CD4-positive, CD25-positive, alpha-beta regulatory T cell (primary cell): ENCODE results near the gene USF2. TPM values are rescaled to one million over a fixed set of nuclear protein-coding genes. Genes with fewer than 3 reads are reported as not detected.

ENCODE experiments used
- ATAC-seq, 2 donors: fragments of 150-1000 bp; cut with Tn5 transposase; one replicate each; pipeline ENCODE4 v1.10.0; 2021; ENCODE audit warnings: low read depth in 2 of 2, moderate number of reproducible peaks in 2 of 2, moderate library complexity in 1 of 2
- DNase-seq, 3 donors: peaks; one replicate each; pipeline versions ENCODE4 v3.0.0 to v3.0.0-alpha.2; 2012 to 2022; ENCODE audit warnings: mixed read lengths in 1 of 3
- H3K27ac ChIP-seq: one replicate; pipeline ENCODE4 v1.7.0; 2013; ENCODE audit warnings: mild to moderate bottlenecking, low read length; ENCODE audit not compliant: insufficient read depth, poor library complexity, severe bottlenecking
- H3K27me3 ChIP-seq: one replicate; pipeline ENCODE4 v1.7.0; 2013; ENCODE audit warnings: low read length; ENCODE audit not compliant: control insufficient read depth, insufficient read depth
- H3K36me3 ChIP-seq: one replicate; pipeline ENCODE4 v1.7.0; 2013; ENCODE audit warnings: mild to moderate bottlenecking, low read length, moderate library complexity; ENCODE audit not compliant: control insufficient read depth, insufficient read depth
- H3K4me1 ChIP-seq: 2 replicates; pipeline ENCODE4 v1.7.0; 2013; ENCODE audit warnings: mild to moderate bottlenecking, low read length; ENCODE audit not compliant: insufficient read depth, control insufficient read depth, poor library complexity, severe bottlenecking
- H3K4me3 ChIP-seq: one replicate; pipeline ENCODE4 v1.7.0; 2013; ENCODE audit warnings: low read depth, mild to moderate bottlenecking, low read length, moderate library complexity
- H3K9me3 ChIP-seq, 2 experiments: 1 replicate in 1 of 2; 2 replicates in 1 of 2; pipeline ENCODE4 v1.7.0; 2013; ENCODE audit warnings: low read length in 2 of 2, mild to moderate bottlenecking in 1 of 2, moderate library complexity in 1 of 2; ENCODE audit not compliant: control insufficient read depth in 2 of 2
- H3K27ac Mint-ChIP-seq, 3 donors: one replicate each; pipeline ENCODE4 v1.8.0; 2020 to 2022; ENCODE audit warnings: mild to moderate bottlenecking in 3 of 3, mixed read lengths in 3 of 3, moderate library complexity in 2 of 3
- H3K27me3 Mint-ChIP-seq: one replicate; pipeline ENCODE4 v1.8.0; 2022; ENCODE audit warnings: mild to moderate bottlenecking, mixed read lengths
- H3K36me3 Mint-ChIP-seq: one replicate; pipeline ENCODE4 v1.8.0; 2020; ENCODE audit warnings: mixed read lengths
- H3K4me1 Mint-ChIP-seq, 4 donors: one replicate each; pipeline ENCODE4 v1.8.0; 2020 to 2022; ENCODE audit warnings: mixed read lengths in 4 of 4, mild to moderate bottlenecking in 1 of 4
- H3K4me3 Mint-ChIP-seq, 4 donors: one replicate each; pipeline ENCODE4 v1.8.0; 2020 to 2022; ENCODE audit warnings: mild to moderate bottlenecking in 4 of 4, mixed read lengths in 4 of 4, moderate library complexity in 3 of 4
- H3K9me3 Mint-ChIP-seq, 7 donors: one replicate each; pipeline ENCODE4 v1.8.0; 2020 to 2022; ENCODE audit warnings: mixed read lengths in 7 of 7, mild to moderate bottlenecking in 3 of 7, moderate library complexity in 2 of 7
- polyA plus RNA-seq, 4 donors: library from polyadenylated mRNA; unstranded; fragments of 300-500 nt; fragmentation: Illumina TruSeq; gene quantifications; one replicate each; pipeline ENCODE4 v1.2.3, GENCODE V29; 2021
- total RNA-seq: library from RNA; stranded (reverse); gene quantifications from one replicate; pipeline ENCODE4 v1.2.3, GENCODE V29; 2022

USF2 gene
- total and polyA plus RNA-seq, 5 donors from 2014 or later, result 5.9 to 277 (median 7.3) TPM

- ATAC-seq, result no peak
- no peak overlapping the region for H3K4me3 ChIP-seq
- no peaks in the 10 kb centered on the region for H3K9me3 ChIP-seq
- no peak overlapping the region for H3K27ac ChIP-seq
- H3K36me3 ChIP-seq, result no peaks in the 10 kb centered on the region
- H3K4me1 ChIP-seq, result peaks cover 11% of the 10 kb centered on the region
- H3K27me3 ChIP-seq, result no peaks in the 10 kb centered on the region
- H3K27ac Mint-ChIP-seq, result no peak overlapping the region
- no peaks in the 10 kb centered on the region for H3K36me3 Mint-ChIP-seq
- H3K4me3 Mint-ChIP-seq, result no peak overlapping the region
- no peaks in the 10 kb centered on the region for H3K9me3 Mint-ChIP-seq
- peaks cover 0 to 8% (median 3%) of the 10 kb centered on the region in 4 donors for H3K4me1 Mint-ChIP-seq
- no peak for DNase-seq
- H3K27me3 Mint-ChIP-seq, result no peaks in the 10 kb centered on the region
These were observed 29.8 kb downstream of the USF2 start for GRCh38 chr19:35298561-35298972.

GRCh38 chr19:35299523-35300338, 31.0 kb downstream of the USF2 start:
- H3K27me3 ChIP-seq, result no peaks in the 10 kb centered on the region
- H3K4me3 ChIP-seq, result no peak overlapping the region
- H3K4me1 ChIP-seq, result peaks cover 11% of the 10 kb centered on the region
- no peaks in the 10 kb centered on the region for H3K9me3 ChIP-seq
- no peaks in the 10 kb centered on the region for H3K36me3 ChIP-seq
- no peak overlapping the region for H3K4me3 Mint-ChIP-seq
- no peak overlapping the region for H3K27ac Mint-ChIP-seq
- H3K36me3 Mint-ChIP-seq, result no peaks in the 10 kb centered on the region
- H3K4me1 Mint-ChIP-seq, result peaks cover 0 to 8% (median 3%) of the 10 kb centered on the region in 4 donors
- no peak for ATAC-seq
- H3K9me3 Mint-ChIP-seq, result no peaks in the 10 kb centered on the region
- H3K27me3 Mint-ChIP-seq, result no peaks in the 10 kb centered on the region
- DNase-seq, result no peak
- H3K27ac ChIP-seq, result no peak overlapping the region

GRCh38 chr19:35300339-35300649, 31.5 kb downstream of the USF2 start:
- H3K4me1 Mint-ChIP-seq, result peaks cover 0 to 8% (median 3%) of the 10 kb centered on the region in 4 donors
- Histone ChIP-seq H3K27me3 (no peaks in the 10 kb centered on the region), H3K27ac (no peak overlapping the region), H3K9me3 (no peaks in the 10 kb centered on the region), H3K36me3 (no peaks in the 10 kb centered on the region), H3K4me3 (no peak overlapping the region), H3K4me1 (peaks cover 11% of the 10 kb centered on the region)
- H3K4me3 Mint-ChIP-seq, result no peak overlapping the region
- H3K27me3 Mint-ChIP-seq, result no peaks in the 10 kb centered on the region
- no peak for ATAC-seq
- H3K36me3 Mint-ChIP-seq, result no peaks in the 10 kb centered on the region
- peaks cover 0 to 1% (median 0%) of the 10 kb centered on the region in 7 donors for H3K9me3 Mint-ChIP-seq
- DNase-seq, result no peak
- H3K27ac Mint-ChIP-seq, result no peak overlapping the region

- ATAC-seq, result no peak
- no peak overlapping the region for H3K4me3 Mint-ChIP-seq
These were observed 33.2 kb downstream of the USF2 start for GRCh38 chr19:35301961-35302360.

GRCh38 chr19:35302446-35302845, 33.7 kb downstream of the USF2 start:
- no peaks in the 10 kb centered on the region for H3K9me3 ChIP-seq
- no peaks in the 10 kb centered on the region for H3K36me3 Mint-ChIP-seq
- no peaks in the 10 kb centered on the region for H3K27me3 ChIP-seq
- no peak for DNase-seq
- H3K27ac ChIP-seq, result no peak overlapping the region
- ATAC-seq, result no peak
- H3K36me3 ChIP-seq, result no peaks in the 10 kb centered on the region
- no peak overlapping the region for H3K4me3 ChIP-seq
- no peaks in the 10 kb centered on the region for H3K4me1 Mint-ChIP-seq
- H3K9me3 Mint-ChIP-seq, result peaks cover 0 to 1% (median 0%) of the 10 kb centered on the region in 7 donors
- H3K27me3 Mint-ChIP-seq, result no peaks in the 10 kb centered on the region
- H3K4me1 ChIP-seq, result no peaks in the 10 kb centered on the region
- no peak overlapping the region for H3K27ac Mint-ChIP-seq
- H3K4me3 Mint-ChIP-seq, result no peak overlapping the region

More at GRCh38 chr19:35301961-35302360, 33.2 kb downstream of the USF2 start:
- Histone ChIP-seq H3K4me1 (no peaks in the 10 kb centered on the region), H3K27ac (no peak overlapping the region), H3K9me3 (no peaks in the 10 kb centered on the region), H3K4me3 (no peak overlapping the region), H3K27me3 (no peaks in the 10 kb centered on the region), H3K36me3 (no peaks in the 10 kb centered on the region)
- H3K27ac Mint-ChIP-seq, result no peak overlapping the region
- peaks cover 0 to 1% (median 0%) of the 10 kb centered on the region in 7 donors for H3K9me3 Mint-ChIP-seq
- no peaks in the 10 kb centered on the region for H3K27me3 Mint-ChIP-seq
- H3K36me3 Mint-ChIP-seq, result no peaks in the 10 kb centered on the region
- no peaks in the 10 kb centered on the region for H3K4me1 Mint-ChIP-seq
- DNase-seq, result no peak

GRCh38 chr19:35303357-35303915, 34.7 kb downstream of the USF2 start:
- H3K36me3 ChIP-seq, result no peaks in the 10 kb centered on the region
- H3K27ac Mint-ChIP-seq, result no peak overlapping the region
- peaks cover 0 to 3% (median 0%) of the 10 kb centered on the region in 7 donors for H3K9me3 Mint-ChIP-seq
- H3K9me3 ChIP-seq, result no peaks in the 10 kb centered on the region
- H3K27ac ChIP-seq, result no peak overlapping the region
- no peaks in the 10 kb centered on the region for H3K27me3 Mint-ChIP-seq
- no peak for DNase-seq
- H3K4me3 ChIP-seq, result no peak overlapping the region
- no peak overlapping the region for H3K4me3 Mint-ChIP-seq
- ATAC-seq, result no peak
- peaks cover 0 to 2% (median 0%) of the 10 kb centered on the region in 4 donors for H3K4me1 Mint-ChIP-seq
- no peaks in the 10 kb centered on the region for H3K4me1 ChIP-seq
- H3K27me3 ChIP-seq, result no peaks in the 10 kb centered on the region
- H3K36me3 Mint-ChIP-seq, result no peaks in the 10 kb centered on the region

- Histone ChIP-seq H3K4me1 (no peaks in the 10 kb centered on the region), H3K27ac (no peak overlapping the region), H3K27me3 (no peaks in the 10 kb centered on the region), H3K9me3 (no peaks in the 10 kb centered on the region), H3K4me3 (no peak overlapping the region), H3K36me3 (no peaks in the 10 kb centered on the region)
- no peak overlapping the region for H3K4me3 Mint-ChIP-seq
- peak overlapping the region in 1 of 3 donors; percentile 84 for H3K27ac Mint-ChIP-seq
- peaks cover 0 to 3% (median 0%) of the 10 kb centered on the region in 7 donors for H3K9me3 Mint-ChIP-seq
- H3K4me1 Mint-ChIP-seq, result peaks cover 0 to 2% (median 0%) of the 10 kb centered on the region in 4 donors
- H3K27me3 Mint-ChIP-seq, result no peaks in the 10 kb centered on the region
- ATAC-seq (no peak), DNase-seq (no peak)
- no peaks in the 10 kb centered on the region for H3K36me3 Mint-ChIP-seq
These were observed 35.3 kb downstream of the USF2 start for GRCh38 chr19:35304036-35304435.

GRCh38 chr19:35305181-35305580, 36.4 kb downstream of the USF2 start:
- Histone ChIP-seq H3K27ac (no peak overlapping the region), H3K36me3 (no peaks in the 10 kb centered on the region), H3K4me1 (no peaks in the 10 kb centered on the region), H3K9me3 (no peaks in the 10 kb centered on the region), H3K4me3 (no peak overlapping the region), H3K27me3 (no peaks in the 10 kb centered on the region)
- Mint-ChIP-seq H3K27ac (no peak overlapping the region), H3K27me3 (no peaks in the 10 kb centered on the region), H3K4me3 (no peak overlapping the region), H3K36me3 (no peaks in the 10 kb centered on the region), H3K4me1 (peaks cover 0 to 2% (median 0%) of the 10 kb centered on the region in 4 donors), H3K9me3 (peaks cover 0 to 3% (median 0%) of the 10 kb centered on the region in 7 donors)
- DNase-seq (no peak), ATAC-seq (no peak)
